PC-3 (cell line): ENCODE results near the gene HES1. TPM values are rescaled to one million over a fixed set of nuclear protein-coding genes. Genes with fewer than 3 reads are reported as not detected.

ENCODE experiments used
- ATAC-seq: fragments of 200-7000 bp; cut with Tn5 transposase; 2 replicates; pipeline ENCODE4 v1.9.1; 2020; ENCODE audit warnings: mild to moderate bottlenecking, moderate library complexity
- BruUV-seq: library from RNA; stranded (reverse); fragments of 400-500 nt; replicated peaks from 2 replicates; lab custom pipeline; 2021; lab: Mats Ljungman, UMichigan
- CTCF ChIA-PET: fragments of 300-600 bp; sonication (Branson Sonifier 250); formaldehyde crosslinking; loops from one replicate; lab custom pipeline; 2022; ENCODE audit warnings: antibody characterized with exemption; lab: Charles Lee
- POLR2A ChIA-PET: fragments of 300-600 bp; sonication (Branson Sonifier 250); formaldehyde crosslinking; loops from one replicate; lab custom pipeline; 2022; ENCODE audit warnings: antibody characterized with exemption; ENCODE audit not compliant: unreplicated experiment; lab: Charles Lee
- DNase-seq: peaks from one replicate; pipeline ENCODE4 v3.0.0-alpha.2; 2015
- H2AFZ ChIP-seq: fragments of 300-600 bp; sonication (generic); 2 replicates; pipeline ENCODE4 v1.6.0; 2016; ENCODE audit warnings: antibody characterized with exemption, low read length
- H3F3A ChIP-seq: fragments of 300-600 bp; sonication (generic); one replicate; pipeline ENCODE4 v1.6.0; 2017; ENCODE audit warnings: antibody characterized with exemption, low read length, control low read depth, mild to moderate bottlenecking; ENCODE audit not compliant: unreplicated experiment
- H3K27ac ChIP-seq: fragments of 300-600 bp; sonication (generic); 2 replicates; pipeline ENCODE4 v1.5.1; 2016; ENCODE audit warnings: mild to moderate bottlenecking, low read length
- H3K27me3 ChIP-seq: fragments of 300-600 bp; sonication (generic); 2 replicates; pipeline ENCODE4 v1.6.1; 2016; ENCODE audit warnings: low read length, mixed read lengths
- H3K36me3 ChIP-seq: fragments of 300-600 bp; sonication (generic); 2 replicates; pipeline ENCODE4 v1.6.1; 2016; ENCODE audit warnings: low read depth, mixed run types, low read length, mixed read lengths
- H3K4me1 ChIP-seq: fragments of 300-600 bp; sonication (generic); 2 replicates; pipeline ENCODE4 v1.5.1; 2016; ENCODE audit warnings: low read length; ENCODE audit not compliant: insufficient read depth
- H3K4me2 ChIP-seq: fragments of 300-600 bp; sonication (generic); 2 replicates; pipeline ENCODE4 v1.6.0; 2016; ENCODE audit warnings: low read length
- H3K4me3 ChIP-seq: fragments of 300-600 bp; sonication (generic); 2 replicates; pipeline ENCODE4 v1.5.1; 2016; ENCODE audit warnings: mild to moderate bottlenecking, low read length, mixed read lengths
- H3K79me2 ChIP-seq: fragments of 300-600 bp; sonication (generic); 2 replicates; pipeline ENCODE4 v1.6.1; 2017; ENCODE audit warnings: low read length, mixed read lengths
- H3K9ac ChIP-seq: fragments of 300-600 bp; sonication (generic); 2 replicates; pipeline ENCODE4 v1.6.0; 2016; ENCODE audit warnings: mild to moderate bottlenecking, low read length
- H3K9me2 ChIP-seq: fragments of 300-600 bp; sonication (generic); replicated peaks from 2 replicates; pipeline ENCODE4 v1.6.1; 2016; ENCODE audit warnings: mixed run types, low read length, mixed read lengths
- H3K9me3 ChIP-seq: fragments of 300-600 bp; sonication (generic); 2 replicates; pipeline ENCODE4 v1.6.1; 2016; ENCODE audit warnings: low read length, mixed read lengths
- H4K20me1 ChIP-seq: fragments of 300-600 bp; sonication (generic); 2 replicates; pipeline ENCODE4 v1.6.1; 2016; ENCODE audit warnings: low read length, mixed read lengths
- CTCF ChIP-seq: fragments of 300-600 bp; sonication (generic); conservative IDR thresholded peaks from 2 replicates; pipeline ENCODE4 v1.5.1; 2017; ENCODE audit warnings: antibody characterized with exemption, low read depth, mild to moderate bottlenecking, low read length
- EZH2 ChIP-seq: fragments of 300-600 bp; sonication (generic); IDR thresholded peaks from one replicate; pipeline ENCODE4 v1.6.1; 2017; ENCODE audit warnings: antibody characterized with exemption, mild to moderate bottlenecking, low read length; ENCODE audit not compliant: unreplicated experiment
- EZH2phosphoT487 ChIP-seq: fragments of 300-600 bp; sonication (generic); IDR thresholded peaks from 2 replicates; pipeline ENCODE4 v1.6.1; 2018; ENCODE audit warnings: mild to moderate bottlenecking, antibody characterized with exemption, low read length, borderline replicate concordance
- intact Hi-C: fragments of 100-400 bp; cut with micrococcal nuclease; formaldehyde crosslinking; loops from 2 replicates; pipeline ENCODE4 v1.9.0; 2023
- total RNA-seq: library from RNA; depleted of rRNA; stranded (reverse); fragments of >200 nt; gene quantifications from 2 replicates; pipeline ENCODE4 v1.2.3, GENCODE V29; 2014

The HES1 gene
- total RNA-seq, 1 experiment from 2014 or later, result 906 TPM

- H3K36me3 ChIP-seq, result no peaks in the 10 kb centered on the region
- H3K27ac ChIP-seq, result no peak overlapping the region
- DNase-seq (no peak), ATAC-seq (no peak)
- no peaks in the 10 kb centered on the region for H3K9me2 ChIP-seq
- CTCF ChIA-PET, result no interaction called here
- H3K4me1 ChIP-seq, result peaks cover 33% of the 10 kb centered on the region
- intact Hi-C loops, result no loop called here
- no peak overlapping the region for H2AFZ ChIP-seq
- no peak overlapping the region for H3K4me3 ChIP-seq
- H3K9me3 ChIP-seq, result no peaks in the 10 kb centered on the region
- H3F3A ChIP-seq, result no peaks in the 10 kb centered on the region
- no peaks in the 10 kb centered on the region for H3K79me2 ChIP-seq
- no peak for TF ChIP-seq EZH2phosphoT487
- no peak for TF ChIP-seq EZH2
- no peak for TF ChIP-seq CTCF
- no peak overlapping the region for H3K4me2 ChIP-seq
- BruUV-seq, result no TSS peak
- no peaks in the 10 kb centered on the region for H3K27me3 ChIP-seq
- no peak overlapping the region for H3K9ac ChIP-seq
- no peaks in the 10 kb centered on the region for H4K20me1 ChIP-seq
- POLR2A ChIA-PET, result no interaction called here
These were observed 26.2 kb downstream of the HES1 start for GRCh38 chr3:194162070-194162678.

- H3K9ac ChIP-seq, result no peak overlapping the region
- no peak for TF ChIP-seq CTCF
- no peak for TF ChIP-seq EZH2
- TF ChIP-seq EZH2phosphoT487, result no peak
- H4K20me1 ChIP-seq, result no peaks in the 10 kb centered on the region
- H3K27ac ChIP-seq, result no peak overlapping the region
- H3K79me2 ChIP-seq, result no peaks in the 10 kb centered on the region
- no peak for DNase-seq
- H3K4me3 ChIP-seq, result no peak overlapping the region
- H2AFZ ChIP-seq, result no peak overlapping the region
- BruUV-seq, result no TSS peak
- H3K36me3 ChIP-seq, result no peaks in the 10 kb centered on the region
- no peak overlapping the region for H3K4me2 ChIP-seq
- no peaks in the 10 kb centered on the region for H3K9me2 ChIP-seq
- H3F3A ChIP-seq, result no peaks in the 10 kb centered on the region
- POLR2A ChIA-PET, result interaction anchor here (0.6 kb wide), 1 partner anchor 112 kb away, joined by 3 read pairs; no protein-coding TSS in a partner anchor
- no peak for ATAC-seq
- H3K4me1 ChIP-seq, result peaks cover 32% of the 10 kb centered on the region
- no peaks in the 10 kb centered on the region for H3K27me3 ChIP-seq
- intact Hi-C loops, result no loop called here
- H3K9me3 ChIP-seq, result no peaks in the 10 kb centered on the region
- CTCF ChIA-PET, result no interaction called here
These were observed 27.1 kb downstream of the HES1 start for GRCh38 chr3:194162817-194163584.

DNA sequence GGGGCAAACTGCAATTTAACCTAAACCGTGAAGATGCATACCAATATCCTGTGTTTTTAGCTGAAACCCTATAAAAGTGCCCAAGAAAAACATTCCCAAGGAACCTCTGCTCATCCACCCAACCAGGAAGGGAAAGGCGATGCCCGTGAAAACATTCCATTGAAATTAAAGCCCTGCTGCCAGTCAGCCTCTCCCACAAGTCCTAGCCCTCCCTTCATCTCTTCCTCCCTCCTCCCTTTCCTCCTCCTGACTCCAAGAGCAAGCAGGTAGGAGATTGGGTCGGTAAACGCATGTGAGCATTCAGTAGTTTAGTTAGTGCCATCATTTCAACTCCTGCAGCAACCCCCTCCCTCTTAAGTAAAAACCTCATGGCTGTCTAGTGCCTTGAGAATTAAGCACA lies 27.7 kb downstream of the HES1 start:
- Histone ChIP-seq H4K20me1 (no peaks in the 10 kb centered on the region), H3K36me3 (no peaks in the 10 kb centered on the region), H3K9ac (no peak overlapping the region), H3K27me3 (no peaks in the 10 kb centered on the region), H3K27ac (no peak overlapping the region), H3K79me2 (no peaks in the 10 kb centered on the region), H3K9me3 (no peaks in the 10 kb centered on the region), H3K4me2 (no peak overlapping the region), H2AFZ (no peak overlapping the region), H3F3A (no peaks in the 10 kb centered on the region), H3K4me1 (peaks cover 25% of the 10 kb centered on the region), H3K9me2 (no peaks in the 10 kb centered on the region), H3K4me3 (no peak overlapping the region)
- BruUV-seq, result no TSS peak
- DNase-seq (no peak), ATAC-seq (no peak)
- ChIA-PET POLR2A (interaction anchor here (0.6 kb wide), 1 partner anchor 111 kb away, joined by 3 read pairs; no protein-coding TSS in a partner anchor), CTCF (no interaction called here)
- intact Hi-C loops, result no loop called here
- TF ChIP-seq EZH2 (no peak), CTCF (no peak), EZH2phosphoT487 (no peak)
